Measurements from ENCODE around the gene LAMA3.

Gene LAMA3

GRCh38 chr18:23793985-23794867 lies 105.0 kb downstream of the LAMA3 start:
- no peak for DNase-seq

- DNase-seq: no peak
Measured at GRCh38 chr18:23798249-23798648, 109.0 kb downstream of the LAMA3 start.

GRCh38 chr18:23798824-23799223 lies 109.6 kb downstream of the LAMA3 start:
- DNase-seq: no peak

- no peak for DNase-seq
Measured at GRCh38 chr18:23799540-23799939, 110.3 kb downstream of the LAMA3 start.

- no peak for DNase-seq
Measured at GRCh38 chr18:23800902-23801301, 111.6 kb downstream of the LAMA3 start.

- DNase-seq: no peak
Measured at GRCh38 chr18:23802817-23803216, 113.6 kb downstream of the LAMA3 start.

- DNase-seq: no peak
Measured at GRCh38 chr18:23803755-23804154, 114.5 kb downstream of the LAMA3 start.

GRCh38 chr18:23805898-23806297 lies 116.6 kb downstream of the LAMA3 start:
- DNase-seq: no peak

GRCh38 chr18:23809415-23809814 lies 120.2 kb downstream of the LAMA3 start:
- DNase-seq: no peak

- peak; percentile 44 for DNase-seq
Measured at GRCh38 chr18:23810396-23810795, 121.1 kb downstream of the LAMA3 start.

GRCh38 chr18:23811176-23811575 lies 121.9 kb downstream of the LAMA3 start:
- DNase-seq: no peak

GRCh38 chr18:23812546-23813440 lies 123.5 kb downstream of the LAMA3 start:
- no peak for DNase-seq

GRCh38 chr18:23814991-23815614 lies 125.8 kb downstream of the LAMA3 start:
- no peak for DNase-seq

GRCh38 chr18:23816021-23816420 lies 126.8 kb downstream of the LAMA3 start:
- no peak for DNase-seq

- DNase-seq: no peak
Measured at GRCh38 chr18:23816740-23817139, 127.5 kb downstream of the LAMA3 start.

- DNase-seq: no peak
Measured at GRCh38 chr18:23819001-23819400, 129.7 kb downstream of the LAMA3 start.

- DNase-seq: no peak
Measured at GRCh38 chr18:23822590-23823385, 133.5 kb downstream of the LAMA3 start.

GRCh38 chr18:23824240-23824639 lies 135.0 kb downstream of the LAMA3 start:
- DNase-seq: no peak

GRCh38 chr18:23824669-23825068 lies 135.4 kb downstream of the LAMA3 start:
- DNase-seq: no peak

- DNase-seq: no peak
Measured at GRCh38 chr18:23825496-23825895, 136.2 kb downstream of the LAMA3 start.

- no peak for DNase-seq
Measured at GRCh38 chr18:23825978-23826405, 136.7 kb downstream of the LAMA3 start.

GRCh38 chr18:23826850-23827620 lies 137.8 kb downstream of the LAMA3 start:
- DNase-seq: no peak
